ENCODE results near the gene CPNE8.

The CPNE8 gene

GRCh38 chr12:38713294-38713693 is 192.1 kb downstream of the CPNE8 start:
- no peak for DNase-seq

- no peak for DNase-seq
Measured at GRCh38 chr12:38711054-38711453, 194.3 kb downstream of the CPNE8 start.

- DNase-seq: no peak
Measured at GRCh38 chr12:38708466-38708865, 196.9 kb downstream of the CPNE8 start.

GRCh38 chr12:38707648-38708047 is 197.7 kb downstream of the CPNE8 start:
- no peak for DNase-seq

GRCh38 chr12:38697289-38697688 is 208.1 kb downstream of the CPNE8 start:
- DNase-seq: no peak

- DNase-seq: no peak
Measured at GRCh38 chr12:38695057-38695456, 210.3 kb downstream of the CPNE8 start.

- no peak for DNase-seq
Measured at GRCh38 chr12:38691164-38691563, 214.2 kb downstream of the CPNE8 start.

GRCh38 chr12:38690646-38691045 is 214.7 kb downstream of the CPNE8 start:
- no peak for DNase-seq

GRCh38 chr12:38689704-38690103 is 215.7 kb downstream of the CPNE8 start:
- DNase-seq: no peak

- DNase-seq: no peak
Measured at GRCh38 chr12:38689195-38689594, 216.2 kb downstream of the CPNE8 start.

GRCh38 chr12:38682521-38682920 is 222.9 kb downstream of the CPNE8 start:
- DNase-seq: no peak

- no peak for DNase-seq
Measured at GRCh38 chr12:38669530-38669929, 235.9 kb downstream of the CPNE8 start.

- DNase-seq: no peak
Measured at GRCh38 chr12:38669081-38669480, 236.3 kb downstream of the CPNE8 start.

GRCh38 chr12:38666425-38666824 is 239.0 kb downstream of the CPNE8 start:
- no peak for DNase-seq

GRCh38 chr12:38664661-38665269 is 240.6 kb downstream of the CPNE8 start:
- DNase-seq: no peak

- DNase-seq: no peak
Measured at GRCh38 chr12:38662829-38663228, 242.6 kb downstream of the CPNE8 start.

- no peak for DNase-seq
Measured at GRCh38 chr12:38653650-38654049, 251.7 kb downstream of the CPNE8 start.

- no peak for DNase-seq
Measured at GRCh38 chr12:38648813-38649212, 256.6 kb downstream of the CPNE8 start.

GRCh38 chr12:38646146-38646545 is 259.2 kb downstream of the CPNE8 start:
- DNase-seq: no peak

- no peak for DNase-seq
Measured at GRCh38 chr12:38639625-38640024, 265.8 kb downstream of the CPNE8 start.

- no peak for DNase-seq
Measured at GRCh38 chr12:38638401-38638800, 267.0 kb downstream of the CPNE8 start.

GRCh38 chr12:38633511-38633910 is 271.9 kb downstream of the CPNE8 start:
- DNase-seq: no peak

GRCh38 chr12:38629064-38629463 is 276.3 kb downstream of the CPNE8 start:
- DNase-seq: no peak

GRCh38 chr12:38628288-38628687 is 277.1 kb downstream of the CPNE8 start:
- no peak for DNase-seq

GRCh38 chr12:38625306-38625705 is 280.1 kb downstream of the CPNE8 start:
- DNase-seq: no peak

- DNase-seq: no peak
Measured at GRCh38 chr12:38614171-38614570, 291.2 kb downstream of the CPNE8 start.
